Fibroblast of mammary gland (primary cell): ENCODE measurements around the gene GUCY1A2.

Experiments
- DNase-seq: peaks from one replicate; pipeline ENCODE4 v3.0.0-alpha.2; 2010; ENCODE audit warnings: low read depth
- H3K4me3 ChIP-seq: 2 replicates; pipeline ENCODE4 v1.5.1; 2011; ENCODE audit warnings: low read depth, mild to moderate bottlenecking, low read length, moderate library complexity; ENCODE audit not compliant: control insufficient read depth
- CTCF ChIP-seq: conservative IDR thresholded peaks from 2 replicates; pipeline ENCODE4 v1.5.1; 2011; ENCODE audit warnings: low read depth, low read length, inconsistent platforms; ENCODE audit not compliant: control insufficient read depth, insufficient read depth

GUCY1A2 gene

GRCh38 chr11:106958517-106959248, 59.6 kb downstream of the GUCY1A2 start:
- DNase-seq: no peak
- H3K4me3 ChIP-seq: no peak overlapping the region
- TF ChIP-seq CTCF: no peak

GRCh38 chr11:106957030-106957482, 61.2 kb downstream of the GUCY1A2 start:
- no peak overlapping the region for H3K4me3 ChIP-seq
- TF ChIP-seq CTCF: no peak
- no peak for DNase-seq

- no peak for TF ChIP-seq CTCF
- DNase-seq: no peak
- H3K4me3 ChIP-seq: no peak overlapping the region
Observed at GRCh38 chr11:106950067-106950491, 68.2 kb downstream of the GUCY1A2 start.

GRCh38 chr11:106943089-106943488, 75.2 kb downstream of the GUCY1A2 start:
- H3K4me3 ChIP-seq: no peak overlapping the region
- TF ChIP-seq CTCF: no peak
- no peak for DNase-seq

- no peak overlapping the region for H3K4me3 ChIP-seq
- DNase-seq: no peak
- TF ChIP-seq CTCF: no peak
Observed at GRCh38 chr11:106939157-106939556, 79.1 kb downstream of the GUCY1A2 start.

- DNase-seq: peak; percentile 34
- H3K4me3 ChIP-seq: no peak overlapping the region
- no peak for TF ChIP-seq CTCF
Observed at GRCh38 chr11:106937111-106937510, 81.2 kb downstream of the GUCY1A2 start.

GRCh38 chr11:106925245-106925644, 93.0 kb downstream of the GUCY1A2 start:
- DNase-seq: peak; percentile 58
- H3K4me3 ChIP-seq: no peak overlapping the region
- no peak for TF ChIP-seq CTCF
